ENCODE measurements around the gene NSD2. TPM values are rescaled to one million over a fixed set of nuclear protein-coding genes. Genes with fewer than 3 reads are reported as not detected.

NSD2 gene
- total RNA-seq, 1 donor from 2014 or later, result 212 TPM

DNA sequence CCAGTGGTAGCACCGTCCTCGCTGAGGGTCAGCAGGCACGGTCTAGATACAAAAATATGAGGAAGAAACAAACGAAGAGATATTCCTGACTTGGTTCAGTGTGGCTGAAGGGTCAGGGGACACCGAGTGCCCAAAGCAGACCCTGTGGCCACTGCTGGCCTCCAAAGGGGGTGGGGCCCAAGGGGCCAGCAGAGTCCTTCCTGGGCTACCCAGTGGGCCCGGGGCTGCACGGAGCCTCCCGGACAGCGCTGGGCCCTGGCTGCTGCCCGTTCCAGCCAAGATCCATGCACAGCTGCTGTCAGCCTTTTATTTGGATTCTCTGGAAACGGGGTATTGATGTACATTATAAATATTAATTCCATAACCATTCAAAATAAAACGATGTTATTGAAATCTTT is 117.1 kb downstream of the NSD2 start:
- Mint-ChIP-seq H3K27ac (no peak overlapping the region), H3K27me3 (no peaks in the 10 kb centered on the region), H3K36me3 (ENCODE audit: insufficient read depth) (peaks cover 5% of the 10 kb centered on the region), H3K4me1 (ENCODE audit: low read depth) (no peaks in the 10 kb centered on the region), H3K4me3 (ENCODE audit: low read depth) (no peak overlapping the region), H3K9me3 (ENCODE audit: low read depth) (no peaks in the 10 kb centered on the region)
- TF ChIP-seq, protein P1, sequence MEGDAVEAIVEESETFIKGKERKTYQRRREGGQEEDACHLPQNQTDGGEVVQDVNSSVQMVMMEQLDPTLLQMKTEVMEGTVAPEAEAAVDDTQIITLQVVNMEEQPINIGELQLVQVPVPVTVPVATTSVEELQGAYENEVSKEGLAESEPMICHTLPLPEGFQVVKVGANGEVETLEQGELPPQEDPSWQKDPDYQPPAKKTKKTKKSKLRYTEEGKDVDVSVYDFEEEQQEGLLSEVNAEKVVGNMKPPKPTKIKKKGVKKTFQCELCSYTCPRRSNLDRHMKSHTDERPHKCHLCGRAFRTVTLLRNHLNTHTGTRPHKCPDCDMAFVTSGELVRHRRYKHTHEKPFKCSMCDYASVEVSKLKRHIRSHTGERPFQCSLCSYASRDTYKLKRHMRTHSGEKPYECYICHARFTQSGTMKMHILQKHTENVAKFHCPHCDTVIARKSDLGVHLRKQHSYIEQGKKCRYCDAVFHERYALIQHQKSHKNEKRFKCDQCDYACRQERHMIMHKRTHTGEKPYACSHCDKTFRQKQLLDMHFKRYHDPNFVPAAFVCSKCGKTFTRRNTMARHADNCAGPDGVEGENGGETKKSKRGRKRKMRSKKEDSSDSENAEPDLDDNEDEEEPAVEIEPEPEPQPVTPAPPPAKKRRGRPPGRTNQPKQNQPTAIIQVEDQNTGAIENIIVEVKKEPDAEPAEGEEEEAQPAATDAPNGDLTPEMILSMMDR (IDR thresholded peaks at IDR 0.05; ENCODE audit: unreplicated experiment), result no peak
- DNase-seq (ENCODE audit: low spot score, unreplicated experiment), result no peak

DNA sequence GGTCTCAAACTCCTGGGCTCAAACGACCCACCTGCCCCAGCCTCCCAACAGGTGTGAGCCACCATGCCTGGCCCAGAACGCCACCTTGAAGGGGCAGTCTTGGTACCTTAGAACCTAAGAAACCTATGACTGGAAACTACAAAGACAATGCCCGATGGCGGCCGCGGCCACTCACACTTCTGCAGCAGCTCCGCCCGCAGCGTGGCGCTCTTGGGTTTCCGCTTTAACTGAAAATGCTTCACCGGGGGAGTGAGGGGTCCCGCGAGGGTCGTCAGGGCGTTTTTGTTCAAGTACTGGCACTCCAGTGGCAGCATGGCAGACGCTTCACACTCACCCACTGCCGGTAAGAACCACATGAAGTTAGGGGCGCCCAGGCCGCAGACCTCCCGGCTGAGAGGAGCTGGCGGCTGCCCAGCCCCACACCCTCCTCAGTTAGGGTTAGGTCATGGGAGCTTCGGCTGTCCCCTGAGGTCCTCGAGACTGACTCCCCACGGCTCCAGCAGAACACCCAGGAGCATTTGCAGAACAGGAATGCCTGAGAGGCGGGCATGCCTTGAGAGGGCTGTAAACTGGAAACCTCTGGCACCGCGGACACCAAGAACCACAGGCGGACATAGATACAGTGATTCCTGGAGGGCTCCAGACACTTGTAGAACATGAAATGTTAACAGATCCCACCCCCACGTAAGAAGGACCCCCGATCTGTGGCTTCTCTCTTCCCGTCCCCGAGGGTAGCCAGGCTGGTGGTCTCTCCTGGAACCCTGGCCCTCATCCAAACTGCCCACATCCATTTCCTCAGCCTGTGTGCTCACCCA is 118.5 kb downstream of the NSD2 start:
- H3K9me3 Mint-ChIP-seq (ENCODE audit: low read depth), result no peaks in the 10 kb centered on the region
- no peaks in the 10 kb centered on the region for H3K27me3 Mint-ChIP-seq
- H3K36me3 Mint-ChIP-seq (ENCODE audit: insufficient read depth), result peaks cover 7% of the 10 kb centered on the region
- DNase-seq (ENCODE audit: low spot score, unreplicated experiment), result no peak
- H3K27ac Mint-ChIP-seq, result no peak overlapping the region
- no peak overlapping the region for H3K4me3 Mint-ChIP-seq (ENCODE audit: low read depth)
- TF ChIP-seq, protein P1 (IDR thresholded peaks at IDR 0.05; ENCODE audit: unreplicated experiment), result no peak
- no peaks in the 10 kb centered on the region for H3K4me1 Mint-ChIP-seq (ENCODE audit: low read depth)

DNA sequence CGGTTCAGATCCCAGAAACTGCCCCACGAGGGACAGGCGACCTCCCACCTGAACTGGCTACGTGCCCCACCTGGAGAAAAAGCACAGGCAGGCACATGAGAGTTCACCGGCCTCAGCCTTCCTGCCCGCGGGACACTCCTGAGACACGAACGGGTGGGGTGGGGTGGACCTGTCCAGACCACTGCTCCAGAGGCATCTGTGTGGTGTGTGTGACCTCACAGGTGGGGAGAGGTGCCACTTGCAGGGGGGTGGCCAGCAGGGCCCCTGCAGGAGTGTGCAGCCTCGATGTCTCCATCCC is 119.1 kb downstream of the NSD2 start:
- Mint-ChIP-seq H3K36me3 (ENCODE audit: insufficient read depth) (peaks cover 9% of the 10 kb centered on the region), H3K27ac (peak overlapping the region; percentile 79)

DNA sequence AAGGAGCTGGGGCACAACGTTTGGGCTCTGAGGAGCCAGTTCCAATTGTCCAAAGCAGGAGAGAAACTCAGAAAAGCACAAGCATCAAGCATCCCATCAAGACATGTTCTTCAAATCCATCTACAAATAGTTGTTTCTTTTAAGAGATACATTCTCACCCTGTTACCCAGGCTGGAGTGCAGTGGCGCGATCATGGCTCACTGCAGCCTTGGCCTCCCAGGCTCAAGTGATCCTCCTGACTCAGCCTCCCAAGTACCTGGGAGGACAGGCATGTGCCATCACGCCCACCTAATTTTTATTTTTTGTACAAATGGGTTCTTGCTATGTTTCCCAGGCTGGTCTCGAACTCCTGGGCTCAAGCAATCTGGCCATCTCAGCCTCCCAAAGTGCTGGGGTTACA is 119.5 kb downstream of the NSD2 start:
- TF ChIP-seq, protein P1 (IDR thresholded peaks at IDR 0.05; ENCODE audit: unreplicated experiment), result no peak
- Mint-ChIP-seq H3K4me3 (ENCODE audit: low read depth) (no peak overlapping the region), H3K9me3 (ENCODE audit: low read depth) (no peaks in the 10 kb centered on the region), H3K4me1 (ENCODE audit: low read depth) (no peaks in the 10 kb centered on the region), H3K36me3 (ENCODE audit: insufficient read depth) (peaks cover 12% of the 10 kb centered on the region), H3K27ac (peak overlapping the region; percentile 79), H3K27me3 (no peaks in the 10 kb centered on the region)
- DNase-seq (ENCODE audit: low spot score, unreplicated experiment), result no peak

More for the DNA sequence above, 119.1 kb downstream of the NSD2 start:
- TF ChIP-seq, protein P1 (IDR thresholded peaks at IDR 0.05; ENCODE audit: unreplicated experiment), result no peak
- DNase-seq (ENCODE audit: low spot score, unreplicated experiment), result no peak
- no peaks in the 10 kb centered on the region for H3K9me3 Mint-ChIP-seq (ENCODE audit: low read depth)
- no peak overlapping the region for H3K4me3 Mint-ChIP-seq (ENCODE audit: low read depth)
- H3K4me1 Mint-ChIP-seq (ENCODE audit: low read depth), result no peaks in the 10 kb centered on the region
- no peaks in the 10 kb centered on the region for H3K27me3 Mint-ChIP-seq

DNA sequence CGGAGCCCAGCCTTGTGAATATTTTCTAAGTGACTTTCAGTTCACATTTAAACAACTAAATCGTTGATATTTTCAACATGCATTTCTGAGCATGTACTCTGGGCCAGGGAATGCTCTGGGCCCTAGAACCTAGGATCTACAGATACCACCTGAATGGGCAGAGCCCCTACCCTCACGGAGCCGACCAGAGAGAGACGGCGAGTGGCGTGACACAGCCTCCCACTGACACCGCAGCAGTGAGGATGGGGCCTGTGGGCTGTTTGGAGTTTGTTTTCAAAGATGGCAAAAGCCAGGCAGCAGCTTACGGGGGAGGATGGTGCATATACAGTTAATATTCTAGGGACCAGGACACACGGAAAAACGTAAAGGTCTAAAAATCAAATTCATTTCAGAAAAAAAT is 119.9 kb downstream of the NSD2 start:
- no peaks in the 10 kb centered on the region for H3K27me3 Mint-ChIP-seq
- H3K27ac Mint-ChIP-seq, result peak overlapping the region; percentile 42
- no peak overlapping the region for H3K4me3 Mint-ChIP-seq (ENCODE audit: low read depth)
- H3K9me3 Mint-ChIP-seq (ENCODE audit: low read depth), result no peaks in the 10 kb centered on the region
- no peaks in the 10 kb centered on the region for H3K4me1 Mint-ChIP-seq (ENCODE audit: low read depth)
- no peak for DNase-seq (ENCODE audit: low spot score, unreplicated experiment)
- peaks cover 16% of the 10 kb centered on the region for H3K36me3 Mint-ChIP-seq (ENCODE audit: insufficient read depth)
- TF ChIP-seq, protein P1 (IDR thresholded peaks at IDR 0.05; ENCODE audit: unreplicated experiment), result no peak

All from progenitor cell of endocrine pancreas (in vitro differentiated cells).